CD4-positive, CD25-positive, alpha-beta regulatory T cell (primary cell): ENCODE measurements around the gene GRIN1. TPM values are rescaled to one million over a fixed set of nuclear protein-coding genes. Genes with fewer than 3 reads are reported as not detected.

Source experiments
- ATAC-seq, 2 donors: fragments of 150-1000 bp; cut with Tn5 transposase; one replicate each; pipeline ENCODE4 v1.10.0; 2021; ENCODE audit warnings: low read depth in 2 of 2, moderate number of reproducible peaks in 2 of 2, moderate library complexity in 1 of 2
- DNase-seq, 3 donors: peaks; one replicate each; pipeline versions ENCODE4 v3.0.0 to v3.0.0-alpha.2; 2012 to 2022; ENCODE audit warnings: mixed read lengths in 1 of 3
- H3K27ac ChIP-seq: one replicate; pipeline ENCODE4 v1.7.0; 2013; ENCODE audit warnings: mild to moderate bottlenecking, low read length; ENCODE audit not compliant: insufficient read depth, poor library complexity, severe bottlenecking
- H3K27me3 ChIP-seq: one replicate; pipeline ENCODE4 v1.7.0; 2013; ENCODE audit warnings: low read length; ENCODE audit not compliant: control insufficient read depth, insufficient read depth
- H3K36me3 ChIP-seq: one replicate; pipeline ENCODE4 v1.7.0; 2013; ENCODE audit warnings: mild to moderate bottlenecking, low read length, moderate library complexity; ENCODE audit not compliant: control insufficient read depth, insufficient read depth
- H3K4me1 ChIP-seq: 2 replicates; pipeline ENCODE4 v1.7.0; 2013; ENCODE audit warnings: mild to moderate bottlenecking, low read length; ENCODE audit not compliant: insufficient read depth, control insufficient read depth, poor library complexity, severe bottlenecking
- H3K4me3 ChIP-seq: one replicate; pipeline ENCODE4 v1.7.0; 2013; ENCODE audit warnings: low read depth, mild to moderate bottlenecking, low read length, moderate library complexity
- H3K9me3 ChIP-seq, 2 experiments: 1 replicate in 1 of 2; 2 replicates in 1 of 2; pipeline ENCODE4 v1.7.0; 2013; ENCODE audit warnings: low read length in 2 of 2, mild to moderate bottlenecking in 1 of 2, moderate library complexity in 1 of 2; ENCODE audit not compliant: control insufficient read depth in 2 of 2
- H3K27ac Mint-ChIP-seq, 3 donors: one replicate each; pipeline ENCODE4 v1.8.0; 2020 to 2022; ENCODE audit warnings: mild to moderate bottlenecking in 3 of 3, mixed read lengths in 3 of 3, moderate library complexity in 2 of 3
- H3K27me3 Mint-ChIP-seq: one replicate; pipeline ENCODE4 v1.8.0; 2022; ENCODE audit warnings: mild to moderate bottlenecking, mixed read lengths
- H3K36me3 Mint-ChIP-seq: one replicate; pipeline ENCODE4 v1.8.0; 2020; ENCODE audit warnings: mixed read lengths
- H3K4me1 Mint-ChIP-seq, 4 donors: one replicate each; pipeline ENCODE4 v1.8.0; 2020 to 2022; ENCODE audit warnings: mixed read lengths in 4 of 4, mild to moderate bottlenecking in 1 of 4
- H3K4me3 Mint-ChIP-seq, 4 donors: one replicate each; pipeline ENCODE4 v1.8.0; 2020 to 2022; ENCODE audit warnings: mild to moderate bottlenecking in 4 of 4, mixed read lengths in 4 of 4, moderate library complexity in 3 of 4
- H3K9me3 Mint-ChIP-seq, 7 donors: one replicate each; pipeline ENCODE4 v1.8.0; 2020 to 2022; ENCODE audit warnings: mixed read lengths in 7 of 7, mild to moderate bottlenecking in 3 of 7, moderate library complexity in 2 of 7
- polyA plus RNA-seq, 4 donors: library from polyadenylated mRNA; unstranded; fragments of 300-500 nt; fragmentation: Illumina TruSeq; gene quantifications; one replicate each; pipeline ENCODE4 v1.2.3, GENCODE V29; 2021
- total RNA-seq: library from RNA; stranded (reverse); gene quantifications from one replicate; pipeline ENCODE4 v1.2.3, GENCODE V29; 2022

Gene GRIN1
- total and polyA plus RNA-seq, 5 donors from 2014 or later, result not detected

DNA sequence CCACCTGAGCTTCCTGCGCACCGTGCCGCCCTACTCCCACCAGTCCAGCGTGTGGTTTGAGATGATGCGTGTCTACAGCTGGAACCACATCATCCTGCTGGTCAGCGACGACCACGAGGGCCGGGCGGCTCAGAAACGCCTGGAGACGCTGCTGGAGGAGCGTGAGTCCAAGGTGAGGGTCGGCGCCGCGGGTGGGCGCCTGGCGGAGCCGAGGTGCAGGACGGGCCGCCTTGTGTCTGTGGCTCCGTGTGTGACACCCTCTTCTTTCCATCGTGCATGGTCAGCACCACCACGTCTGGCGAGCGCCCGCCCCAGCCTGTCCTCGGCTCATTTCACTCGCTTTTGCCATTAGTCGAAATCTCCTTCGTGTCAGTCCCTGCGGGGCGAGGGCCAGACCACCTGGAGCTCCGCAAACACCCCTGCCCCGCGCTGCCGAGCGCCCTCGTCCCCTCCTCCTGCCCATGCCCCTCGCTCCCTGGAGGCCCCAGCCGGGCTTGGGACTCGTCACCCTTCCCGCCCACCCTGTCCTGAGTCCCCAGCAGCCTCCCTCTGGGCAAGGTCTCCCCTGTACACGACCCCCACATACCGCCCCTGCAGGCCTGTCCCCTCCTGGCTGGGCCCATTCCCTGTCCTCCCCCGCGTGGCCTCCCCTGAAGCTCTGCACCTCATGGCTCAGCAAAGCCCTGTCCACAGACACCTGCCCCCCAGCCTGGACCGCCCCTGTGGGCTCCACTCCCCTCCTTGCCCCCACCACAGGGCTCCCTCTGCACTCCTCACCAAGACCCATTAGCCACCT, 7.0 kb downstream of the GRIN1 start:
- H3K4me3 ChIP-seq, result no peak overlapping the region
- no peak for DNase-seq
- H3K4me3 Mint-ChIP-seq, result peak overlapping the region in 1 of 4 donors; percentile 43

DNA sequence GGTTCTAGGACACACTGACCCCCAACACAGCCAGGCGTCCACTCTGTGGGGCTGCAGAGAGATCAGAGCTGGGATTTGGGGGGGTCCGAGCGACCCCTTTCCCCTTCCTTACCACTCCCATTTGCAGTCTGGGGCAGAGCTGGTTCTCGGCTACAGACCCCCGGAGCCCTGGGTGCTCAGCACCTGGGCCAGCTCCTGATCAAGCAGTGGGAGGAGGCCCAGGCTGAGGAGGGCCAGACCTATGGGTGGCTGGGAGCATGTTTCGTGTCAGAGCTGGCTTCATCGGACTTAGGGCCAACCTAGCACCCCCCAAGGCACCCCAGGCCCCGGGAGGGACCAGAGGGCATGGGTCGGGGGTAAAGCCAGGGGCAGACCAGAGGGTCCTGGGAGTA, 7.6 kb downstream of the GRIN1 start:
- H3K27me3 Mint-ChIP-seq, result peaks cover 17% of the 10 kb centered on the region
- H3K27ac ChIP-seq, result no peak overlapping the region
- DNase-seq, result no peak
- H3K27me3 ChIP-seq, result peaks cover 6% of the 10 kb centered on the region
- no peaks in the 10 kb centered on the region for H3K4me1 ChIP-seq
- H3K9me3 Mint-ChIP-seq, result no peaks in the 10 kb centered on the region
- no peak for ATAC-seq
- no peak overlapping the region for H3K27ac Mint-ChIP-seq
- no peak overlapping the region for H3K4me3 ChIP-seq
- H3K9me3 ChIP-seq, result no peaks in the 10 kb centered on the region
- H3K4me3 Mint-ChIP-seq, result no peak overlapping the region
- peaks cover 0 to 6% (median 0%) of the 10 kb centered on the region in 4 donors for H3K4me1 Mint-ChIP-seq
- H3K36me3 Mint-ChIP-seq, result no peaks in the 10 kb centered on the region
- H3K36me3 ChIP-seq, result no peaks in the 10 kb centered on the region

More for the DNA sequence above, 7.0 kb downstream of the GRIN1 start:
- Histone ChIP-seq H3K27ac (no peak overlapping the region), H3K36me3 (no peaks in the 10 kb centered on the region), H3K9me3 (no peaks in the 10 kb centered on the region), H3K27me3 (peaks cover 6% of the 10 kb centered on the region), H3K4me1 (no peaks in the 10 kb centered on the region)
- H3K36me3 Mint-ChIP-seq, result no peaks in the 10 kb centered on the region
- peaks cover 0 to 2% (median 0%) of the 10 kb centered on the region in 4 donors for H3K4me1 Mint-ChIP-seq
- peaks cover 21% of the 10 kb centered on the region for H3K27me3 Mint-ChIP-seq
- ATAC-seq, result no peak
- no peak overlapping the region for H3K27ac Mint-ChIP-seq
- H3K9me3 Mint-ChIP-seq, result no peaks in the 10 kb centered on the region

DNA sequence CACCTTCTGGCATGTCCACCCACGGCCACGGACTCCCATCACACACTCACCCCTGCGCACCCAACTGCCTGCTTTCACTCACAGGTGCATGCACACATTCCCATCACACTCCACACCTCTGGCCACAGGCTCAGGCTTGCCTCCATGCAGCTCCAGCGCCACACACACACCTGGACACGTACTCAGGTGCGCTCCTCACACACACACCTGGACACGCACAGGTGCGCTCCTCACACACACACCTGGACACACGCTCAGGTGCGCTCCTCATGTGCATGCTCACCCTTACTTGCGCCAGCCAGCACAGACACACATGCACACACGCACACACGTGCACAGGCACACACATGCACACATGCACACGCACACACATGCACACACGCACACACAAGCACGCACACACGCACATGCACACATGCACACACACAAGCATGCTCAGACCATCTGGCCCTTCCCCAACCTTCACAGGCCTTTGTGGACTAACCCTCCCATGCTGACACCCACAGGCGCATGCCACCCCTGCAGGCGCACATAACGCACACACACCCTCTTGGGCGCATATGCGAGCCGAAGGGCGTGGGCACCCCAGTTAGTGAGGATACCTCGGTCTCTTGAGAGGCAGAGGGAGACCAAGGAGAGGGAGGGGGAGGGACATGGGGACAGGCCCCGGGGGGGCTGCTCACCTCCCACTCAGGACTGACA, 8.3 kb downstream of the GRIN1 start:
- H3K36me3 ChIP-seq, result no peaks in the 10 kb centered on the region
- H3K9me3 ChIP-seq, result no peaks in the 10 kb centered on the region
- H3K9me3 Mint-ChIP-seq, result no peaks in the 10 kb centered on the region
- peaks cover 0 to 6% (median 0%) of the 10 kb centered on the region in 4 donors for H3K4me1 Mint-ChIP-seq
- ATAC-seq (no peak), DNase-seq (no peak)
- H3K27me3 Mint-ChIP-seq, result peaks cover 9% of the 10 kb centered on the region
- H3K36me3 Mint-ChIP-seq, result no peaks in the 10 kb centered on the region
- H3K27ac ChIP-seq, result no peak overlapping the region
- no peaks in the 10 kb centered on the region for H3K4me1 ChIP-seq
- no peak overlapping the region for H3K4me3 Mint-ChIP-seq
- no peak overlapping the region for H3K4me3 ChIP-seq
- H3K27me3 ChIP-seq, result peaks cover under 1% of the 10 kb centered on the region
- H3K27ac Mint-ChIP-seq, result peak overlapping the region in 1 of 3 donors; percentile 56

DNA sequence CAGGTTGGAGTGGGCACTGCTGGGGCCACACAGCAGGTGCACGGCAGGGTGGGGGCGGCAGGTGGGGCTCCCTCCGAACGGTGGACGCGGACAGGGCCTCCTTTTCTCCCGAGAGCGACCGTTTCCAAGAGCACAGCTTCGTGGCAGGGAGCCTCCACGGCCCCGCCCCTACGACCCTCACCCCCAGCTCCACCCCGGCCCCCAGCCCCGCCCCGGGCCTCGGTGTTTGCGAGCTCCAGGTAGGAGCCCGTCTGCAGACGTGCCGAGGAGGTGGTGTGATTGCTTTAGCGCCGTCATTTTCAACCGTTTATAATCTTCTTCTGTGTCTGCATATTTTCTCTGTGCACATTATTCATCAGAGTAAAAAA, 8.8 kb downstream of the GRIN1 start:
- Histone ChIP-seq H3K4me1 (no peaks in the 10 kb centered on the region), H3K27ac (no peak overlapping the region), H3K9me3 (no peaks in the 10 kb centered on the region), H3K27me3 (no peaks in the 10 kb centered on the region), H3K4me3 (no peak overlapping the region), H3K36me3 (no peaks in the 10 kb centered on the region)
- H3K4me3 Mint-ChIP-seq, result no peak overlapping the region
- no peaks in the 10 kb centered on the region for H3K36me3 Mint-ChIP-seq
- ATAC-seq, result no peak
- DNase-seq, result no peak
- no peak overlapping the region for H3K27ac Mint-ChIP-seq
- H3K27me3 Mint-ChIP-seq, result peaks cover 6% of the 10 kb centered on the region
- peaks cover 0 to 6% (median 0%) of the 10 kb centered on the region in 4 donors for H3K4me1 Mint-ChIP-seq
- no peaks in the 10 kb centered on the region for H3K9me3 Mint-ChIP-seq

DNA sequence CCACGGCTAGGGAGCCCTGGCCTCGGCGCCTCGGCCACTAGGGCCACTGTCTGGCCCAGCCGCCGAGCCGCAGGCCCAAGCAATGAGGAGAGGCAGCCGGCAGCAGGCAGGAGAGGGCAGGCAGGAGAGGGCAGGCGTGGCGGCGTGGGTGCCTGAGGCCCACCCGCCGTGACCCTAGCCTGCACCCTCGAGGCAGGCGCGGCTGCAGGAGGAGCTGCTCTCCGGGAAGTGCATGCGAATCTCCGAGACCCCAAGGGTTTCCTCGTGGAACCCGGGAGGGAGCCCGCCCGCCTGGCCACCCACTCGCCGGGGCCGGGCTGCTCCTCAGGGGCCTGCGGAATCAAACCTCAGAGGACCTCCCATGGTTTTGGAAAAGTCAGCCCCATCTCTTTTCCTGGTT, 9.3 kb downstream of the GRIN1 start:
- no peak for DNase-seq
- H3K4me3 ChIP-seq, result no peak overlapping the region
- no peaks in the 10 kb centered on the region for H3K27me3 ChIP-seq
- Mint-ChIP-seq H3K36me3 (no peaks in the 10 kb centered on the region), H3K27me3 (peaks cover 6% of the 10 kb centered on the region), H3K4me1 (peaks cover 0 to 6% (median 0%) of the 10 kb centered on the region in 4 donors), H3K4me3 (no peak overlapping the region), H3K27ac (no peak overlapping the region), H3K9me3 (no peaks in the 10 kb centered on the region)
- no peak for ATAC-seq
- H3K36me3 ChIP-seq, result no peaks in the 10 kb centered on the region
- H3K27ac ChIP-seq, result no peak overlapping the region
- no peaks in the 10 kb centered on the region for H3K9me3 ChIP-seq
- no peaks in the 10 kb centered on the region for H3K4me1 ChIP-seq

DNA sequence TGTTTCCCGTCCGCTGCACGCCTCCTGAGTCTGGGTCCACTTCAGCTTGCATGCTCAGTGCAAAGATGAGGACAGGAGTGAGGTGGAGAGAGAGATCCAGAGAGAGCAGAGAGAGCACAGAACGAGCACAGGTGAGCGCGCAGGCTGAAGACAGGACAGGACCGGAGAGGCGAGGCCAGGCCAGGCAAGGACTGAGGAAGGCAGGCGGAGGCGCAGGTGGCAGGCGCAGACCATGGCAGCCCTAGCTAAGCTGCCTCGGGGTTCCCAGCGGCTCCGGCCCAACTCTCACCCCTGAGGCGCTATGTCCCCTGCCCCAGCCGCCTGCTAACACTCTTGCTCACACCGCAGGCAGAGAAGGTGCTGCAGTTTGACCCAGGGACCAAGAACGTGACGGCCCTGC, 9.7 kb downstream of the GRIN1 start:
- Mint-ChIP-seq H3K27ac (peak overlapping the region in 1 of 3 donors; percentile 38), H3K4me1 (peaks cover 0 to 6% (median 0%) of the 10 kb centered on the region in 4 donors)
- no peak for DNase-seq

DNA sequence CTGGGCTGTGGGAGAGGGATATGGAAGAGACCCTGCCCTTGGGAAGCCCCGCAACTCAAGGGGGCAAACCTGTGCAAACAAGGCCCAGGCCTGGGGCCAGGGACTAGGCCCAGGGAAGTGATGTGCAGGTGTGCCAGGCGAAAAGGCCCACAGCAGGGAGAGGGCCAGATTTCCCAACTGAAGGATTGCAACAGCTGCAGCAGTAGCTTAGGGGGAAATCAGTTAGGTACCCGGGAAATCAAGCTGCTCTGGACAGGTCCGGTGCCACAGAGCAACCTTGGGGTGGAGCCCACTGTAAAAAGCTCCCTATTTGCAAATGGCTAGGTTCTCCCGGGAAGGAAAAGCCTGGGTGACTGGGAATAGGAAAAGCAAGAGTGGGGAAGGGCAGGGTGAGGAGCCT, 10.4 kb downstream of the GRIN1 start:
- no peak overlapping the region for H3K27ac ChIP-seq
- no peaks in the 10 kb centered on the region for H3K9me3 Mint-ChIP-seq
- H3K36me3 ChIP-seq, result no peaks in the 10 kb centered on the region
- H3K36me3 Mint-ChIP-seq, result no peaks in the 10 kb centered on the region
- no peaks in the 10 kb centered on the region for H3K27me3 Mint-ChIP-seq
- no peaks in the 10 kb centered on the region for H3K9me3 ChIP-seq
- H3K4me1 ChIP-seq, result no peaks in the 10 kb centered on the region
- no peak for ATAC-seq
- H3K4me3 Mint-ChIP-seq, result no peak overlapping the region
- H3K27ac Mint-ChIP-seq, result no peak overlapping the region
- DNase-seq, result no peak
- no peak overlapping the region for H3K4me3 ChIP-seq
- H3K27me3 ChIP-seq, result no peaks in the 10 kb centered on the region
- H3K4me1 Mint-ChIP-seq, result peaks cover 0 to 6% (median 0%) of the 10 kb centered on the region in 4 donors

More for the DNA sequence above, 9.7 kb downstream of the GRIN1 start:
- Histone ChIP-seq H3K4me3 (no peak overlapping the region), H3K36me3 (no peaks in the 10 kb centered on the region), H3K4me1 (no peaks in the 10 kb centered on the region), H3K27ac (no peak overlapping the region), H3K9me3 (no peaks in the 10 kb centered on the region), H3K27me3 (no peaks in the 10 kb centered on the region)
- no peak for ATAC-seq
- no peak overlapping the region for H3K4me3 Mint-ChIP-seq
- no peaks in the 10 kb centered on the region for H3K36me3 Mint-ChIP-seq
- peaks cover 5% of the 10 kb centered on the region for H3K27me3 Mint-ChIP-seq
- H3K9me3 Mint-ChIP-seq, result no peaks in the 10 kb centered on the region
